WI38 (cell line): ENCODE measurements around the gene SULT1A2.
"Not testable (repeated sequence)": the region's sequence is repeated elsewhere in the genome, so short reads cannot be mapped to it uniquely, and the experiment has no call there.

Experiments used
- H3K4me3 ChIP-seq: 2 replicates; pipeline ENCODE4 v1.5.1; 2011; ENCODE audit warnings: low read depth, mild to moderate bottlenecking, control low read depth, low read length
- TF ChIP-seq, protein P1 (sequence below): IDR thresholded peaks from 2 replicates; pipeline ENCODE4 v1.5.1; 2012; ENCODE audit warnings: low read depth, mild to moderate bottlenecking, control low read depth, low read length

The SULT1A2 gene

DNA sequence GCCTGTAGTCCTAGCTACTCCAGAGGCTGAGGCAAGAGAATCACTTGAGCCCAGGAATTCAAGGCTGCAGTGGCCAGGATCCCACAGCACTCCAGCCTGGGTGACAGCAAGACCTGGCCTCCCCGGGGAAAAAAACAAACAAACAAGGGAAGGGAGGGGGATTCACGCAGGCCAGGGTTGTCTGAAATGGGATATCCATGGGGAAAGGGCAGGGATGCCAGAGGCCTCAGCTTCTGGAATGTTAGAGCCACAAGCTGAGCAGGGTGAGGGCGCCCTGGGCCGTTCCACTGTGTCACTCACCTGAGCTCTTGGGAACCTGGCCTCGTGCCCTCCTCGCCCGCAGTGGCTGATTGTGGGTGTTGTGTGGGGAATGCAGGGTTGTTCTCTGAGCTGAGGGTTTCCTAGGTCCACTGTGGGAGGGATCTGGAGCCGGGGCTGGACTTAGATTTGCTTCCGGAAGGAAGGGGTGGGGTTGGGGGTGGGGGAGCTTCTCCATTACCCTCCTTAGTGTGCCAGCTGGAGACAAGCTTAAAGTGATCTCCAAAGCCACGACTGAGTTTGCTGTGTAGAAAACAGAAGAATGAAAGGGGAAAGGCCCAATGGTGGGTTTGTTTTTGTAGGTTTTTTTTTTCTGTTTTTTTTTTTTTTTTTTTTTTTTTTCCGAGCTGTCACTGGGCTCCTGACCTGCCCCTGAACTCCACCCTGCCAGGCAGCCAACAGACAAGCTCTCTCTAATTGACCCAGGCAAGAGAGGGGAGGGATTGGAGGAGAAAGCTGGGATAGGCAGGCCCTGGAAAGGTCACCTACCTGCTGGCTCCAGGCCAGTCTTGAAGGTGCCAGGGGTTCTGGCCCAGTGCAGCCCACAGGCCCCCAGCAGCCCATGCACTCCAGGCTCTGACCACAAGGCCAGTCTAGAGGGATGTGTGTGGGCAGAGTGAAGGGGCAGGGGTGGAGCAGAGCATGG is 13.1 kb upstream of the SULT1A2 start, which contains the start of gene SULT1A1:
Gene SULT1A1 (minus strand): TSS at position 414 of the 964 bp plus-strand sequence. CDS start 1,189 bp downstream, outside the sequence.
- TF ChIP-seq, protein P1, sequence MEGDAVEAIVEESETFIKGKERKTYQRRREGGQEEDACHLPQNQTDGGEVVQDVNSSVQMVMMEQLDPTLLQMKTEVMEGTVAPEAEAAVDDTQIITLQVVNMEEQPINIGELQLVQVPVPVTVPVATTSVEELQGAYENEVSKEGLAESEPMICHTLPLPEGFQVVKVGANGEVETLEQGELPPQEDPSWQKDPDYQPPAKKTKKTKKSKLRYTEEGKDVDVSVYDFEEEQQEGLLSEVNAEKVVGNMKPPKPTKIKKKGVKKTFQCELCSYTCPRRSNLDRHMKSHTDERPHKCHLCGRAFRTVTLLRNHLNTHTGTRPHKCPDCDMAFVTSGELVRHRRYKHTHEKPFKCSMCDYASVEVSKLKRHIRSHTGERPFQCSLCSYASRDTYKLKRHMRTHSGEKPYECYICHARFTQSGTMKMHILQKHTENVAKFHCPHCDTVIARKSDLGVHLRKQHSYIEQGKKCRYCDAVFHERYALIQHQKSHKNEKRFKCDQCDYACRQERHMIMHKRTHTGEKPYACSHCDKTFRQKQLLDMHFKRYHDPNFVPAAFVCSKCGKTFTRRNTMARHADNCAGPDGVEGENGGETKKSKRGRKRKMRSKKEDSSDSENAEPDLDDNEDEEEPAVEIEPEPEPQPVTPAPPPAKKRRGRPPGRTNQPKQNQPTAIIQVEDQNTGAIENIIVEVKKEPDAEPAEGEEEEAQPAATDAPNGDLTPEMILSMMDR, result no peak
- no peak within 1 kb of the TSS for H3K4me3 ChIP-seq

DNA sequence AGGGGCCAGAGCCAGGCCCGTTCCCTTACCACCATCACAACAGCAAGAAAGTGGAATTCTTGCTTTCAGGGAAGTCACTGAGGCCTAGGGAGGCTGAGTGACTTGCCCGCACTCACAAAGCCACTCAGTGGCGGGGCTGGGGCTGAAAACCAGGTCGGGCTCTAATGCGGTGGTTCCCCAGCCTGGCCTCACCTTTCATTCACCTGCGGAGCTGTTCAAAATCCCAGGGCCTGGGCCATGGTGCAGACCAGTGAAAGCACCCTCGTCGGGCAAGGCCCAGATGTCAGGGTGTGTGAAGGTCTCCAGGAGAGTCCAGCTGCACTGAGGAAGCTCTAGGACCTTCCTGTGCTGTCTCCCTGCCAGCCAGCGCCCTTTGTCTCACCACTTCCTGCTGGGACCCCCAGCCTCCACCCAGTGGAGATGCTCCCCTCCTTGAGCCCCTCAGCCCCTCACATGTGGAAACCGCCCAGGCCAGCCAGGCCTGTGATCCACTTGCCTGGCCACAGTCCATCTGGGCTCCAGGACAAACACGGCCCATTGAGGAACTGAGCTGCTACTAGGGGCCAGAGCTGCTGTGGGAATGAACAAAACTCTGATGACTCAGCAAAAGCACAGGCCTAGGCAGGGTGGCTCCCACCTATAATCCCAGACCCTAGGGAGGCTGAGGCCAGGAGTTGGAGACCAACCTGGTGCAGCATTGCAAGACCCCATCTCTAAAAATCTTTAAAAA is 12.2 kb upstream of the SULT1A2 start:
- H3K4me3 ChIP-seq, result not testable (repeated sequence)

DNA sequence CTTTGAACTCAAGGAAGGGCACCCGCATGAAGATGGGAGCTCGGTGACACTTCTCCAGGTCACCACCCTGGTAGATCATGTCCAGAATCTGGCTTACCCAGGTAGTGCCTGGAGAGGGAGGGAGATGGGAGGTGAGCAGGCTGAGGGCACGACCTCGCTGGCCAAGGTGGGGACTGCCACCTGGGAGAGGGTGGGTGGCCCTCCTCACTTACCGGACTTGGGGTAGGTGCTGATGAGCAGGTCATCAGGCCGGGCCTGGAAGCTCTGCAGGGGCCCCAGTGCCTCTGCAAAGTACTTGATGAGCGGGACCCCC is 11.6 kb upstream of the SULT1A2 start:
- not testable (repeated sequence) for H3K4me3 ChIP-seq

DNA sequence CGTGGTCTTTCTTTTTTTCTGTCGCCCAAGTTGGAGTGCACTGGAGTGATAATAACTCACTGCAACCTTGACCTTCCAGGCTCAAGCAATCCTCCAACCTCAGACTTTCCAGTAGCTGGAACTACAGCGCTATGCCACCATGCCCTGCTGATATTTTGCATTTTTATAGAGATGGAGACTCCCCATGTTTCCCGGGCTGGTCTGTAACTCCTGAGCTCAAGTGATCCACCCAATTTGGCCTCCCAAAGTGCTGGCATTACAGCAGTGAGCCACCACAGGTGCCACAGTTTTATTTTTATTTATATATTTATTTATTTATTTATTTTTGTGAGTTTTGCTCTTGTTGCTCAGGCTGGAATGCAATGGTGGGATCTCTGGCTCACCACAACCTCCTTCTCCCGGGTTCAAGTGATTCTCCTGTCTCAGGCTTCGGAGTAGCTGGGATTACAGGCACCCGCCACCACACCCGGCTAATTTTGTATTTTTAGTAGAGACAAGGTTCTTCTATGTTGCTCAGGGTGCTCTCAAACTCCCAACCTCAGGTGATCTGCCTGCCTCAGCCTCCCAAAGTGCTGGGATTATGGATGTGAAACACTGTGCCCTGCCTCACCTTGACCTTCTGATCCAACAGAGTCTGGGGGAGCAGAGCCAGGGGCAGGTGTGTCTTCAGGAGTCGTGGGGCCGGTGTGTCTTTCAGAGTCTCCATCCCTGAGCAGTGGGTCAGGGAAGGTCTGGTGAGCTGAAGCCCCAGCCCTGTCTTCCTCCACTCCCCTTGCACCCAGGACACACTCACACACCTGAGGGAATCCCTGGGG is 11.0 kb upstream of the SULT1A2 start:
- not testable (repeated sequence) for H3K4me3 ChIP-seq

DNA sequence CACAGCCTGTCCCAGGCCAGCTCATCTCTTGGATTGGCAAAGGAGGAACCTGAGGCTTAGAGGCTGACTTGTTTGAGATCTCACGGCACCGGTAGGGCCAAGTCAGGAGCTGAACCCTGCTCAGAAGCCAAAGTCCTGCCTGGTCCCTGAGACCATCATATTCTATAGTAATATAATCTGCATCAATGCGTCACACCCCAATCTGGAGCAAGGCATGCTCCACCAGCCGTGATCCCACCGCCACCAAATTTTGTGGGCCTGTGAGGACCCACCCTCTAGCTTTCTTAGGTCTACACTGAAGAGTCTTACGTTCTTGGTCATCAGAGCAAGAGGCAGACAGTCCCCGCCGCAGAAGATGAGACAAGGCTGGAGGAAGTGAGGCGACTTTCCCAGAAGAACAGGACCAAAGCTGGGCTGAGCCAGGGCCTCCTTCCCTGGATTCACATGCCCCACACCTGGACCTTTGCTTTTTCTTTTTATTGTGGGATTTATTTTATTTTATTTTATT is 10.3 kb upstream of the SULT1A2 start:
- TF ChIP-seq, protein P1, result no peak
- H3K4me3 ChIP-seq, result no peak overlapping the region

DNA sequence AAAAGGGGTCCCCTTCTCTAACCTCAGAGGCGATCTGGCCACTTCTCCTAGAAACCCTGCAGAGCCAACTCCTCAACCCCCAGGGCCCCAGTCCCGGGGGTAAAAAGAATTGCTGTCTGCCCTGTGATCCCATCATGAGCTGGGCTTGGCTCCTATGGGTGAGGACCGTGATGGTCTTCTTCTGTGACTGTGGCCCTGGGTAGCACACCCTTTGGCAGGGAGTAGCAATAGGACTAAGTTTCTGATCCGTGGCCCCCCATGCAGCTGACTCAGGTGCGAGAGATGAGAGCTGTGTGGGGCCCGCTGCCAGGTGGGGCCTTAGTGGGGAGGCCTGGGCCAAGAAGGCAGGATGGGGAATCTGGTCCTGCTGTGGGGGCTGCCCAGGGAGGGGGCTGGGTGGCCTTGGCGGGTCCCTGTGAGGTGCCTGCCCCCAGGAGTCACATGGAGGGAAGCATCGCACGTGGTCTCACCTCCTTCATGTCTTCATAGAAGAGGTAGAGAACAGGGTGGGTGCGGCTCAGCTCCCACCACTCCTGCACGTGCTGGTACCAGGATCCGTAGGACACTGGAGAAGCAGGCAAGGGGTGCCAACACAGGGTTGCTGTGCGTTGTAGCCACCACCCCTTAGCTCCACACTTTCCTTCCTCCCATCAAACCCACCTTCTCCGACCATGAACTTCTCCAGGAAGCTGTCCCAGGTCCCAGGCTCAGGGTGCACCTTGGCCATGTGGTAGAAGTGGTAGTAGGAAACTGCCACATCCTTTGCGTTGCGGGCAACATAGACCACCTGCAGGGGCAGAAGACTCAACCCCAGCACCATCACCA is 9.7 kb upstream of the SULT1A2 start:
- TF ChIP-seq, protein P1, result no peak

DNA sequence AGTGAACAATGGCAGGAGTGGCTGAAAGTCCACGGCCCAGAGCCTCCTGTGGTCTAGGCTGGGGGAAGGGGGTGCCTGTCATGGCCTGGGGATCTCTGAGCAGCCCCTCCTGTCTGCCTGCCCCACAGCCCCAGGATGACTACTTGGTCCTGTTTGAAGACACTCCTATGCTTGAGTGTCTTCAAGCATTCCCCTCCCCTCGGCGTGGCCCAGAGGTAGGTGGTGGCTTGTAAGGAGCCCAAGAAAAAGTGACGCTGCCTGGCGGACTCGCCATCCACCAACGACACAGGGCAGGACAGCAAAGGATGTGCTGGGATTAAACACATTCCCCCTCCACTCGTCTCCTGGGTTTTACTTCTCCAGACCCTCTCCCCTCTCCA is 7.3 kb upstream of the SULT1A2 start:
- H3K4me3 ChIP-seq, result no peak overlapping the region
- TF ChIP-seq, protein P1, result no peak

More for the DNA sequence above, 9.7 kb upstream of the SULT1A2 start:
- no peak overlapping the region for H3K4me3 ChIP-seq
